Measurements from ENCODE around the gene FUCA1. TPM values are rescaled to one million over a fixed set of nuclear protein-coding genes. Genes with fewer than 3 reads are reported as not detected.
"Not testable (repeated sequence)": the region's sequence is repeated elsewhere in the genome, so short reads cannot be mapped to it uniquely, and the experiment has no call there.

Gene FUCA1
- total RNA-seq, 2 donors from 2014 or later, result 21.3 to 27.0 TPM

DNA sequence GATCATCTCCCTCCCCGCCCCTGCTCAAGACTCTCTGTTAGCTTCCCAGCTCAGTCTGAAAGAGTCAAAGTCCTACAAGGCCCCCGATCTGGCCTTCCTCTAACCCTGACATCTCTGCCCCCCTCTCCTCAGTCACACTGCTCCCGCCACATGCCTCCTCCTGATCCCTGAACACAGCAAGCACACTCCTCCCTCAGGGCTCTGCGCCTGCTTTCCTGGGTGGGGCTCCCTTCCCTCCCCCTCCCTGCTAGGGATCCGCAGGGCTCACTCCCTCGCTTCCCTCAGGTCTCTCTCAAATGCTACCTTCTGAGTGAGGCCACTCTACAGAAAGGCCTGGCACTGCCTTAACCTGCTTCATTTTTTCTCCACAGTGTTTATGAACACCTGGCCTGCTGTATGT lies 61.8 kb downstream of the FUCA1 start:
- no peak overlapping the region for H3K27ac ChIP-seq
- H3K4me1 ChIP-seq, result peaks cover 23% of the 10 kb centered on the region
- no peak overlapping the region for H3K4me3 ChIP-seq
- no peaks in the 10 kb centered on the region for H3K9me3 ChIP-seq
- WGBS, 2 donors, result 83 to 91% methylated on average over 6 of the region's 6 CpGs
- no peaks in the 10 kb centered on the region for H3K27me3 ChIP-seq
- DNase-seq (no peak), ATAC-seq (no peak)
- no peaks in the 10 kb centered on the region for H3K36me3 ChIP-seq (replicated peaks in 1 of 2; ENCODE audit: insufficient read depth in 1 of 2, low read depth in 2 of 2)
- intact Hi-C loops (cut with DNase I), result no loop called here
- TF ChIP-seq, protein P1, sequence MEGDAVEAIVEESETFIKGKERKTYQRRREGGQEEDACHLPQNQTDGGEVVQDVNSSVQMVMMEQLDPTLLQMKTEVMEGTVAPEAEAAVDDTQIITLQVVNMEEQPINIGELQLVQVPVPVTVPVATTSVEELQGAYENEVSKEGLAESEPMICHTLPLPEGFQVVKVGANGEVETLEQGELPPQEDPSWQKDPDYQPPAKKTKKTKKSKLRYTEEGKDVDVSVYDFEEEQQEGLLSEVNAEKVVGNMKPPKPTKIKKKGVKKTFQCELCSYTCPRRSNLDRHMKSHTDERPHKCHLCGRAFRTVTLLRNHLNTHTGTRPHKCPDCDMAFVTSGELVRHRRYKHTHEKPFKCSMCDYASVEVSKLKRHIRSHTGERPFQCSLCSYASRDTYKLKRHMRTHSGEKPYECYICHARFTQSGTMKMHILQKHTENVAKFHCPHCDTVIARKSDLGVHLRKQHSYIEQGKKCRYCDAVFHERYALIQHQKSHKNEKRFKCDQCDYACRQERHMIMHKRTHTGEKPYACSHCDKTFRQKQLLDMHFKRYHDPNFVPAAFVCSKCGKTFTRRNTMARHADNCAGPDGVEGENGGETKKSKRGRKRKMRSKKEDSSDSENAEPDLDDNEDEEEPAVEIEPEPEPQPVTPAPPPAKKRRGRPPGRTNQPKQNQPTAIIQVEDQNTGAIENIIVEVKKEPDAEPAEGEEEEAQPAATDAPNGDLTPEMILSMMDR (IDR thresholded peaks at IDR 0.05), result no peak
- no peak for TF ChIP-seq POLR2A (IDR thresholded peaks at IDR 0.05)

DNA sequence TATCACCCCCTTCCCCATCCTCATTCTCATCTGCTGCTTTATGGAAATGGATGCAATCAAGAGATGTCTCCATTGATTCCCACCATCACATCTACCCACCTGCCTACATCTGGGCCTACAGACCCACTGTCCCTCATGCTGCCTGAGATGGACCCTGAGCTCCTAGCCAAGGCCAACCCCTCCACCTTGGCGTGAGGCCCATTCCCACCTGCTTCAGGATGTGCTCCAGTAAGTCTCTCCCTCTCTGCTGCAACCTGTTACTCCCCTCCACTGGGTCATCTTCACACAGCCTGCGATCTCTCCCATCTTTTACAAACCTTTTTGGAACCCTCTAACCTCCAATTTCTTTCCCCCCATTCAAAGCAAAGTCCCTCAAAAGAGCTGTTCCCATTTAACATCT lies 63.1 kb downstream of the FUCA1 start:
- Histone ChIP-seq H3K4me3 (no peak overlapping the region), H3K4me1 (peaks cover 16% of the 10 kb centered on the region), H3K36me3 (replicated peaks in 1 of 2; ENCODE audit: insufficient read depth in 1 of 2, low read depth in 2 of 2) (no peaks in the 10 kb centered on the region), H3K9me3 (no peaks in the 10 kb centered on the region), H3K27me3 (no peaks in the 10 kb centered on the region), H3K27ac (no peak overlapping the region)
- intact Hi-C loops (cut with DNase I), result no loop called here
- no peak for TF ChIP-seq POLR2A (IDR thresholded peaks at IDR 0.05)
- TF ChIP-seq, protein P1 (IDR thresholded peaks at IDR 0.05), result no peak
- WGBS, 2 donors, result 81 to 85% methylated on average over 2 of the region's 2 CpGs
- DNase-seq, result no peak
- no peak for ATAC-seq

DNA sequence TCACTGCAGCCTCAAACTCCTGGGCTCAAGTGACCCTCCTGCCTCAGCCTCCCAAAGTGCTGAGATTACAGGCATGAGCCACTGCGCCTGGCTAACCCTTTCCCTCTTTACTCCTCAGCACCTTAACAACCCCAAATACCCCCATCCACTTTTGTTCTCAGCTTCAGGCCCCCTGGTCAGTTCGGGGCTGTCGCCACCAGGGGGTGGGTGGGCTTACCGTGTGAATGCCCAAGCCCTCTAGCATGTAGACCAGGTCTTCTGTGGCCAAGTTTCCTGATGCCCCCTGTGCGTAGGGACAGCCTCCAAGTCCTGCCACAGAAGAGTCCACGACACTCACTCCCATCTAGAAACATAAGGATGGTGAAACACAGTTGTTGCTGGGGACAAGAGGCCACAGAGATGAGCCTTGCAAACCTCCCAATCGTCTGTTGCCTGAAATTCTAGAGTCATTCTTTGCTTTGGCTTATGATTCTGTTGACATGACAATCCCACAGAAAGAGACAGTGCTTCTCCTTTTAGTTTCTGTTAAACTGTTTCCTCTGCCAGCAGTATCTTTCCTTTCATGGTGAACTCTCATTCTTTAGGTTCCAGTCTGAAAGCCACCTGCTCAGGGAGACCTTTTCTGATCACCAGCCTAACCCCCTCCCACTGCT lies 63.8 kb downstream of the FUCA1 start:
- Histone ChIP-seq H3K4me3 (no peak overlapping the region), H3K9me3 (no peaks in the 10 kb centered on the region), H3K27ac (no peak overlapping the region), H3K4me1 (peaks cover 15% of the 10 kb centered on the region), H3K36me3 (replicated peaks in 1 of 2; ENCODE audit: insufficient read depth in 1 of 2, low read depth in 2 of 2) (no peaks in the 10 kb centered on the region), H3K27me3 (no peaks in the 10 kb centered on the region)
- intact Hi-C loops (cut with DNase I), result no loop called here
- TF ChIP-seq POLR2A (IDR thresholded peaks at IDR 0.05), result no peak
- TF ChIP-seq, protein P1 (IDR thresholded peaks at IDR 0.05), result no peak
- ATAC-seq (no peak), DNase-seq (no peak)
- WGBS, 2 donors, result 75 to 82% methylated on average over 7 of the region's 7 CpGs

DNA sequence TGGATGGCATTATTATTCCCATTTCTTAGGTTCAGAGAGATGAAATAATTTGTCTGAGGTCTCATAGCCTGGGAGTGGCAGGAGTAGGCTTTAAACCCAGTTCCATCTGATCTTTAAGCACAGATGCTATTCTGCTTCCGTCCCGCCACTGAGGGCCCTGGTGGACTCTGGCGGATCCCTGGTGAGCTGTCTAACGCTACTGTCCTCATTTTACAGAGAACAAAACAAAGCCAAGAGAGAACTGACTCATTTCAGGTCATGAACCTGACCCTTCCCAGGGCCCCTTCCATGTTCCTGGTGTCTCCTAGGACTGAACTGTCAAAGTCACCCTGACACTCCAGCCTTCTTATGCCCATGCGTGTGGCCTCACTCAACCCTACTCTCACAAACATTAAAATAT lies 64.4 kb downstream of the FUCA1 start:
- ATAC-seq, result no peak
- no peak overlapping the region for H3K4me3 ChIP-seq
- H3K27me3 ChIP-seq, result no peaks in the 10 kb centered on the region
- intact Hi-C loops (cut with DNase I), result no loop called here
- H3K36me3 ChIP-seq (replicated peaks in 1 of 2; ENCODE audit: insufficient read depth in 1 of 2, low read depth in 2 of 2), result no peaks in the 10 kb centered on the region
- TF ChIP-seq POLR2A (IDR thresholded peaks at IDR 0.05), result no peak
- TF ChIP-seq, protein P1 (IDR thresholded peaks at IDR 0.05), result no peak
- DNase-seq, result no peak
- WGBS, 2 donors, result 90 to 98% methylated on average over 5 of the region's 5 CpGs
- peaks cover 21% of the 10 kb centered on the region for H3K4me1 ChIP-seq
- H3K9me3 ChIP-seq, result no peaks in the 10 kb centered on the region
- H3K27ac ChIP-seq, result no peak overlapping the region

DNA sequence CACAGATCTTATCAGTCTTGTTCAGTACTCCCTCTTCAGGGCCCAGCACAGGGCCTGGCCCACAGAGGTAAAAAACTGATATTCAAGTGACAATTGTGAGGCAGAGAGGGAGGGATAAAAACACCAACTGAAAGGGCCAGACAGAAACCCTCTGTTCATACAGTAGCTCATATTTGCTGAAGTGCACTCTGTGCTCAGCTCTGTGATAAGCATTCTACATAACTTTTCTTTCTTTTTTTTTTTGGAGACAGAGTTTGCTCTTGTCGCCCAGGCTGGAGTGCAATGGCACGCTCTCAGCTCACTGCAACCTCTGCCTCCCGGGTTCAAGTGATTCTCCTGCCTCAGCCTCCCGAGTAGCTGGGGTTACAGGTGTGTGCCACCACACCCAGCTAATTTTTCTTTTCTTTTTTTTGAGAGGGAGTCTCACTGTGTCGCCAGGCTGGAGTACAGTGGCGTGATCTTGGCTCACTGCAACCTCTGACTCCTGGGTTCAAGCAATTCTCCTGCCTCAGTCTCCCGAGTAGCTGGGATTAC lies 65.2 kb downstream of the FUCA1 start:
- H3K27ac ChIP-seq; intact Hi-C loops (cut with DNase I); H3K36me3 ChIP-seq (replicated peaks in 1 of 2; ENCODE audit: insufficient read depth in 1 of 2, low read depth in 2 of 2); H3K9me3 ChIP-seq; H3K4me3 ChIP-seq; H3K27me3 ChIP-seq; ATAC-seq; DNase-seq: not testable (repeated sequence)
- peaks cover 29% of the 10 kb centered on the region for H3K4me1 ChIP-seq
- 94 to 99% methylated on average over 7 of the region's 7 CpGs for WGBS, 2 donors
